Gastrocnemius medialis (tissue), 4 donors: ENCODE data around the gene TRIM66. TPM values are rescaled to one million over a fixed set of nuclear protein-coding genes. Genes with fewer than 3 reads are reported as not detected.

ENCODE experiments used
- ATAC-seq, 2 donors: fragments of 150-250 bp; one replicate each; pipeline ENCODE4 v1.9.1; 2016
- DNase-seq, 2 donors: peaks; one replicate each; pipeline ENCODE4 v3.0.0-alpha.2; 2019
- H3K27ac ChIP-seq, 4 donors: fragments of 200-600 bp; sonication (generic); 1 replicate in 1 of 4; 2 replicates in 3 of 4; pipeline ENCODE4 v1.5.1; 2016 to 2018; ENCODE audit warnings: mild to moderate bottlenecking in 2 of 4, moderate library complexity in 1 of 4
- H3K27me3 ChIP-seq, 3 donors: fragments of 200-600 bp; sonication (generic) in 2 of 3; 1 replicate in 1 of 3; 2 replicates in 2 of 3; pipeline versions ENCODE4 v1.5.1 to v1.6.0; 2016 to 2019; ENCODE audit warnings: mild to moderate bottlenecking in 1 of 3, moderate library complexity in 1 of 3
- H3K36me3 ChIP-seq, 2 donors: fragments of 200-600 bp; sonication (generic) in 1 of 2; one replicate each; pipeline ENCODE4 v1.5.1; 2017 to 2018
- H3K4me1 ChIP-seq, 2 donors: fragments of 200-600 bp; sonication (generic) in 1 of 2; one replicate each; pipeline ENCODE4 v1.5.1; 2016 to 2017; ENCODE audit warnings: mild to moderate bottlenecking in 2 of 2
- H3K4me3 ChIP-seq, 4 donors: fragments of 200-600 bp; sonication (generic) in 3 of 4; 1 replicate in 1 of 4; 2 replicates in 3 of 4; pipeline ENCODE4 v1.5.1; 2016 to 2019; ENCODE audit warnings: mild to moderate bottlenecking in 2 of 4
- H3K9me3 ChIP-seq, 3 donors: fragments of 200-600 bp; sonication (generic) in 2 of 3; 1 replicate in 1 of 3; 2 replicates in 2 of 3; pipeline ENCODE4 v1.5.1; 2016 to 2019
- POLR2A ChIP-seq, 2 donors: fragments of 450-650 bp; IDR thresholded peaks; one replicate each; pipeline ENCODE4 v1.6.1; 2017; ENCODE audit warnings: antibody characterized with exemption in 2 of 2, mild to moderate bottlenecking in 2 of 2, moderate library complexity in 2 of 2
- in situ Hi-C, 4 donors: fragments of 200-750 bp; cut with MboI; loops; one replicate each; pipeline versions ENCODE4 v1.15.0 to v1.8.0; 2017; ENCODE audit warnings: low sequenced_read_pairs in 4 of 4
- intact Hi-C: fragments of 100-400 bp; cut with DNase I; formaldehyde crosslinking; loops from one replicate; pipeline ENCODE4 v1.15.1; 2023; ENCODE audit warnings: low total_unique reads
- total RNA-seq, 4 donors: library from RNA; depleted of rRNA; stranded (reverse); fragments of >200 nt; gene quantifications; one replicate each; pipeline versions ENCODE4 v1.1.0 to v1.2.3, GENCODE V29; 2016
- TF ChIP-seq, protein P1 (sequence below), 5 experiments: fragments of 450-650 bp in 3 of 5; fragments of 200-600 bp in 2 of 5; sonication (generic) in 2 of 5; IDR thresholded peaks in 4 of 5; conservative IDR thresholded peaks in 1 of 5; 1 replicate in 4 of 5; 2 replicates in 1 of 5; pipeline ENCODE4 v1.5.1; 2016 to 2019; ENCODE audit warnings: antibody characterized with exemption in 5 of 5, mild to moderate bottlenecking in 3 of 5, moderate library complexity in 3 of 5

Gene TRIM66
- total RNA-seq, 4 donors from 2014 or later: 0.55 to 6.5 (median 1.1) TPM

DNA sequence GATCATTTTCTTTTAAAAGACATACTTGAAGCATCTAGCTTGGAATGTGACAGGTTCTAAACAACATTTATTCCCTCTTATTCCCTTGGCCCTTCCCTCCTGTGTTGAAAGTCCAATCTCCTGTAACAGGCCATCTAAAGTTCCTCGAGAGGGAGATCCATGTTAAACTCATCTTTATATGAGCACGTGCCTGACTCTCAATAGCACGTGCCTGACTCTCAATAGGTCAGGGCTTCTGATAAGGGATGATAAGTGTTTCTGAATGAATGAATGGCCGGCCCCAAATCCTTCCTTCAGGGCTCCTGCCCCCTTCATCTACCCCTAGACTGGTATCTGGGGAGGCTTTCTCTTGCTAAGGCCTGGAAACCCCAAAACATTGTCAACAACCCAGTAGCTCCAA, 27.3 kb upstream of the TRIM66 start:
- in situ Hi-C loops: no loop called here
- TF ChIP-seq, protein P1, sequence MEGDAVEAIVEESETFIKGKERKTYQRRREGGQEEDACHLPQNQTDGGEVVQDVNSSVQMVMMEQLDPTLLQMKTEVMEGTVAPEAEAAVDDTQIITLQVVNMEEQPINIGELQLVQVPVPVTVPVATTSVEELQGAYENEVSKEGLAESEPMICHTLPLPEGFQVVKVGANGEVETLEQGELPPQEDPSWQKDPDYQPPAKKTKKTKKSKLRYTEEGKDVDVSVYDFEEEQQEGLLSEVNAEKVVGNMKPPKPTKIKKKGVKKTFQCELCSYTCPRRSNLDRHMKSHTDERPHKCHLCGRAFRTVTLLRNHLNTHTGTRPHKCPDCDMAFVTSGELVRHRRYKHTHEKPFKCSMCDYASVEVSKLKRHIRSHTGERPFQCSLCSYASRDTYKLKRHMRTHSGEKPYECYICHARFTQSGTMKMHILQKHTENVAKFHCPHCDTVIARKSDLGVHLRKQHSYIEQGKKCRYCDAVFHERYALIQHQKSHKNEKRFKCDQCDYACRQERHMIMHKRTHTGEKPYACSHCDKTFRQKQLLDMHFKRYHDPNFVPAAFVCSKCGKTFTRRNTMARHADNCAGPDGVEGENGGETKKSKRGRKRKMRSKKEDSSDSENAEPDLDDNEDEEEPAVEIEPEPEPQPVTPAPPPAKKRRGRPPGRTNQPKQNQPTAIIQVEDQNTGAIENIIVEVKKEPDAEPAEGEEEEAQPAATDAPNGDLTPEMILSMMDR (IDR thresholded peaks at IDR 0.05 in 4 of 5, conservative IDR thresholded peaks at IDR 0.05 in 1 of 5): no peak
- no peak for TF ChIP-seq POLR2A (IDR thresholded peaks at IDR 0.05)
- ATAC-seq: no peak
- H3K27ac ChIP-seq: peak overlapping the region; percentile 55 to 84 (median 80)
- intact Hi-C loops: no loop called here
- H3K36me3 ChIP-seq: peaks cover 0 to 9% of the 10 kb centered on the region in 2 donors
- no peaks in the 10 kb centered on the region for H3K27me3 ChIP-seq
- H3K4me3 ChIP-seq: no peak overlapping the region
- DNase-seq: no peak
- peaks cover 30 to 45% of the 10 kb centered on the region in 2 donors for H3K4me1 ChIP-seq
- H3K9me3 ChIP-seq: no peaks in the 10 kb centered on the region

DNA sequence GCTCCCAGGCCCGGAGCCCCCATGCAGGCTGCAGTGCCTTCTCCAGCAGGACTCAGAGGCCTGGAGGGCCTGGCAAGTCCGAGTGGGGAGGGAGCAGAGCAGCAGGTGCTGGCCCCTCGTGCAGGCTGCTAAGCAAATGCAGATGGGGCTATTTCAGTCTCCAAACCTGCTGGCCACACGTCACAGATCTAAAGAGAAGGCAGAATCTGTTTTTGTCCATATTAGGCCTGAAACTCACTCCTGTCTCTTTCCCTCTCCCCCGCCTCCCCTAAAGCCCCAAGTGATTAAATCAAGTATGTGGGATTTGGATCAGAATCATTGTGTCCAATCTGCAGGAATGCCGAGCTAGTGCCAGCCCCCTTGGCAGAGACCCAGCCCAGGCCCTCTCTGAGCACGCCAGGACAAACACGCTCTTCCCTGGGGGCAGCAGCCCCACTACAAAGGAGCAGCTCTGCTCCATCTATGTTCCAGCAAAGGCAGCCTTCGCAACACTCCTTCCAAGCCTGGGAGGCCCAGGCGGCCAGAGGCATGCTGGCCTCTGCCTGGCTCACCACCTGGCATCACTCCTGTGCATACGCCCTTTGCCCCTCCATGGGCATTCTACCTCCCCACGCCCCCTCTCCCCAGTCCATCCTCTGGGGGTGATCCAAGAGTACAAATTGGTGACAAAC, 26.7 kb upstream of the TRIM66 start:
- Histone ChIP-seq H3K36me3 (peaks cover 0 to 9% of the 10 kb centered on the region in 2 donors), H3K27ac (peak overlapping the region; percentile 55 to 84 (median 80)), H3K9me3 (no peaks in the 10 kb centered on the region), H3K4me3 (no peak overlapping the region), H3K4me1 (peaks cover 29 to 39% of the 10 kb centered on the region in 2 donors), H3K27me3 (no peaks in the 10 kb centered on the region)
- intact Hi-C loops: no loop called here
- ATAC-seq (peak; percentile 66 to 67), DNase-seq (peak; percentile 60 to 81)
- peak in 1 of 2 donors; percentile 54 for TF ChIP-seq POLR2A (IDR thresholded peaks at IDR 0.05)
- TF ChIP-seq, protein P1 (IDR thresholded peaks at IDR 0.05 in 4 of 5, conservative IDR thresholded peaks at IDR 0.05 in 1 of 5): no peak
- in situ Hi-C loops: no loop called here

DNA sequence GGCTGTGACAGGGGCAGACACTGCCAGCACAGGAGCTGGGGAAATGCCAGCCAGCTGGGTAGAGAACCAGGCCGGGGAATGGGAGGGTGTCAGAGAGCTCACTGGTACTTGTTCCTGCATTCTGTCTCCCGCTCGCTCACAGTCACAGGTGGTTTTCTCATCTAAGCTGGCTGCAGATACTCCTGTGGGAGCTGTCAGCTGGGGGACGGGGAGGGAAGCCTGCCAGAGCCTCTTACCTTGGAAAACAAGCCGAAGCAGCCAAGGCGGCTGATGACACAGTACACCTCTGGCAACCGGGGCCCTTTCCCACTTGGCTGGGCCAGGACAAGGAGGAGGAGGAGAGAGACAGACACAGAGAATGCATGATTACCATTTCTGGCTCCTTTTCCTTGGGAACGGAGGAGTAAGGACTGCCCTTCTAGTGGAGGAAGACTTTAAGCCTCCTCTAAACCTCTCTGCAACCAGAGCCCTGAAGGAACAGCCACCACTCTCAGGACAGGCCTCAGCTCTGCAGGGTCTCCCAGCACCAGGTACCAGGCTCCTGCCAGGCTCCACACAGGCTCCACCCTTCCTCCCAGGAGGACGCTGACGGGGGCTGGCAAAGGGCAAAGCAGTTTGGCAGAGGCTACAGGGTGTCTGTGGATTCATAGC, 25.2 kb upstream of the TRIM66 start:
- in situ Hi-C loops (no loop called here), intact Hi-C loops (loop anchor here (2.0 kb wide), 1 partner anchor 19 kb away; no protein-coding TSS in a partner anchor)
- peaks cover 0 to 9% of the 10 kb centered on the region in 2 donors for H3K36me3 ChIP-seq
- no peaks in the 10 kb centered on the region for H3K27me3 ChIP-seq
- H3K4me3 ChIP-seq: no peak overlapping the region
- no peaks in the 10 kb centered on the region for H3K9me3 ChIP-seq
- peak overlapping the region; percentile 55 to 84 (median 80) for H3K27ac ChIP-seq
- ATAC-seq: peak; percentile 79 to 82
- peak; percentile 83 to 89 for DNase-seq
- TF ChIP-seq, protein P1 (IDR thresholded peaks at IDR 0.05 in 4 of 5, conservative IDR thresholded peaks at IDR 0.05 in 1 of 5): no peak
- TF ChIP-seq POLR2A (IDR thresholded peaks at IDR 0.05): no peak
- peaks cover 29 to 33% of the 10 kb centered on the region in 2 donors for H3K4me1 ChIP-seq

GRCh38 chr11:8706673-8707432, 24.4 kb upstream of the TRIM66 start:
- peaks cover 29 to 33% of the 10 kb centered on the region in 2 donors for H3K4me1 ChIP-seq
- H3K4me3 ChIP-seq: no peak overlapping the region
- peaks cover 0 to under 1% of the 10 kb centered on the region in 2 donors for H3K36me3 ChIP-seq
- in situ Hi-C loops (no loop called here), intact Hi-C loops (loop anchor here (2.0 kb wide), 1 partner anchor 18 kb away; no protein-coding TSS in a partner anchor)
- peak overlapping the region; percentile 55 to 84 (median 80) for H3K27ac ChIP-seq
- no peak for ATAC-seq
- TF ChIP-seq POLR2A (IDR thresholded peaks at IDR 0.05): no peak
- TF ChIP-seq, protein P1 (IDR thresholded peaks at IDR 0.05 in 4 of 5, conservative IDR thresholded peaks at IDR 0.05 in 1 of 5): no peak
- no peak for DNase-seq
- no peaks in the 10 kb centered on the region for H3K9me3 ChIP-seq
- no peaks in the 10 kb centered on the region for H3K27me3 ChIP-seq
